Embryonic facial prominence (tissue), 1 donor: ENCODE results near the gene TUBA3C.

Experiments used
- DNase-seq: peaks from one replicate; pipeline ENCODE4 v3.0.0-alpha.2; 2016; ENCODE audit errors: extremely low spot score

Gene TUBA3C

GRCh38 chr13:19161308-19161707, 20.3 kb downstream of the TUBA3C start:
- DNase-seq: no peak

- DNase-seq: no peak
Observed at GRCh38 chr13:19159761-19160420, 21.7 kb downstream of the TUBA3C start.

- no peak for DNase-seq
Observed at GRCh38 chr13:19159181-19159580, 22.4 kb downstream of the TUBA3C start.

- DNase-seq: no peak
Observed at GRCh38 chr13:19158526-19159174, 23.0 kb downstream of the TUBA3C start.

GRCh38 chr13:19158006-19158405, 23.6 kb downstream of the TUBA3C start:
- DNase-seq: no peak

- no peak for DNase-seq
Observed at GRCh38 chr13:19157461-19157860, 24.2 kb downstream of the TUBA3C start.

GRCh38 chr13:19156013-19156825, 25.4 kb downstream of the TUBA3C start:
- DNase-seq: no peak

- DNase-seq: no peak
Observed at GRCh38 chr13:19155321-19155861, 26.2 kb downstream of the TUBA3C start.

GRCh38 chr13:19154843-19155242, 26.8 kb downstream of the TUBA3C start:
- no peak for DNase-seq

GRCh38 chr13:19153782-19154450, 27.7 kb downstream of the TUBA3C start:
- DNase-seq: no peak

GRCh38 chr13:19152403-19152802, 29.2 kb downstream of the TUBA3C start:
- DNase-seq: no peak

GRCh38 chr13:19151581-19152263, 29.9 kb downstream of the TUBA3C start:
- no peak for DNase-seq

GRCh38 chr13:19150712-19151228, 30.9 kb downstream of the TUBA3C start:
- DNase-seq: no peak

- DNase-seq: no peak
Observed at GRCh38 chr13:19150226-19150625, 31.4 kb downstream of the TUBA3C start.

- no peak for DNase-seq
Observed at GRCh38 chr13:19148561-19148960, 33.1 kb downstream of the TUBA3C start.
